ENCODE data around the gene SHC1.

SHC1 gene

GRCh38 chr1:154923695-154924094 is 46.9 kb downstream of the SHC1 start:
- Histone ChIP-seq H3K4me1 (ENCODE audit: insufficient read depth, insufficient read length) (no peaks in the 10 kb centered on the region), H3K27me3 (ENCODE audit: insufficient read depth, insufficient read length) (no peaks in the 10 kb centered on the region), H3K9me3 (ENCODE audit: insufficient read depth, low read length) (no peaks in the 10 kb centered on the region), H3K36me3 (ENCODE audit: insufficient read depth, insufficient read length, low read length) (peaks cover 50% of the 10 kb centered on the region), H3K4me3 (ENCODE audit: insufficient read length, low read depth) (no peak overlapping the region), H3K9ac (ENCODE audit: insufficient read length, low read depth) (no peak overlapping the region)
- TF ChIP-seq ZNF274 (IDR thresholded peaks at IDR 0.05; ENCODE audit: low read depth, low read length): no peak
- no peak for TF ChIP-seq YY1 (IDR thresholded peaks at IDR 0.05; ENCODE audit: insufficient read depth, insufficient read length)
- no peak for TF ChIP-seq SUZ12 (IDR thresholded peaks at IDR 0.05; ENCODE audit: extremely low read depth, insufficient read depth, insufficient read length)
- no peak for DNase-seq (ENCODE audit: low read depth, low spot score)

DNA sequence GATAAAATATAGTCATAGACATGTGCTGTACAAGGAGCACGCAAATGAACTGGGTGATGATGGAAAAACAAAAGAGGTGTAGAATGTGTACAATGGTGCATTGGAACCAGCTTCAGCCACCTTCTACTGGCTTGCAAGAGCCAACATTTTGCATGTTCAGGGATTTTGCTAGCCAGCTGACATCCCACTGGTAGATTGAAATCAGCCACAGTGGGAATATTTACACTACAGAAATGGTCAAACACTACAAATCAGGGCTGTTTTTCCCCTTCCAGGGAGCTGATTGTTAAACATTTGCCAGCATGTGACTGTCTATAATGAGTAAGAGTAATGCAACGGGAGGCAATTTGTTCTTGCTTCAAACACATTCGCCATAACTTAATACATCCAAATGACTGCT is 57.3 kb downstream of the SHC1 start:
- H3K36me3 ChIP-seq (ENCODE audit: insufficient read depth, insufficient read length, low read length): no peaks in the 10 kb centered on the region
- H3K4me3 ChIP-seq (ENCODE audit: insufficient read length, low read depth): no peak overlapping the region
- no peak overlapping the region for H3K9ac ChIP-seq (ENCODE audit: insufficient read length, low read depth)
- TF ChIP-seq YY1 (IDR thresholded peaks at IDR 0.05; ENCODE audit: insufficient read depth, insufficient read length) (no peak), ZNF274 (IDR thresholded peaks at IDR 0.05; ENCODE audit: low read depth, low read length) (no peak), SUZ12 (IDR thresholded peaks at IDR 0.05; ENCODE audit: extremely low read depth, insufficient read depth, insufficient read length) (no peak)
- H3K9me3 ChIP-seq (ENCODE audit: insufficient read depth, low read length): peaks cover 15% of the 10 kb centered on the region
- no peaks in the 10 kb centered on the region for H3K4me1 ChIP-seq (ENCODE audit: insufficient read depth, insufficient read length)
- no peaks in the 10 kb centered on the region for H3K27me3 ChIP-seq (ENCODE audit: insufficient read depth, insufficient read length)
- no peak for DNase-seq (ENCODE audit: low read depth, low spot score)

DNA sequence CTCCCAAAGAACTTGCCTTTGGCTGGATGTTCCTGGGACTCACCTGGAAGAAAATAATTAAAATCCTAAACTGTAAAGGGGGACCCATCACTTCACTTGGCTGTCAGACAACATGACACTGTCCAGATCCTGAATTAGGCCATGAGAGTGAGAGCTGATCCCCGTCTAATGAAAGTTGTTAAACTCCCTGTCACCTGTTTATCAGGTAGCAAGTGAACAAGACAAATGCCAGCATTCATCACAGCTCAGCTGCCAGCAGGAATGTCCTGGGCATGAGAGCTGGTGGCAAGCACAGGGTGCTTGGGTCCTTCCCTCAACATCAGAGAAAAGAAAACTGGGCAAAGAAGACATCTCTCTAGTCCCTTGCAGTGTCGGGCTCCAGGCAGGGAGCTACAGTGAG is 57.8 kb downstream of the SHC1 start:
- TF ChIP-seq SUZ12 (IDR thresholded peaks at IDR 0.05; ENCODE audit: extremely low read depth, insufficient read depth, insufficient read length) (no peak), YY1 (IDR thresholded peaks at IDR 0.05; ENCODE audit: insufficient read depth, insufficient read length) (no peak), ZNF274 (IDR thresholded peaks at IDR 0.05; ENCODE audit: low read depth, low read length) (no peak)

More for the DNA sequence above, 57.8 kb downstream of the SHC1 start:
- Histone ChIP-seq H3K9me3 (ENCODE audit: insufficient read depth, low read length) (peaks cover 21% of the 10 kb centered on the region), H3K27me3 (ENCODE audit: insufficient read depth, insufficient read length) (no peaks in the 10 kb centered on the region), H3K36me3 (ENCODE audit: insufficient read depth, insufficient read length, low read length) (no peaks in the 10 kb centered on the region), H3K4me1 (ENCODE audit: insufficient read depth, insufficient read length) (no peaks in the 10 kb centered on the region), H3K9ac (ENCODE audit: insufficient read length, low read depth) (no peak overlapping the region), H3K4me3 (ENCODE audit: insufficient read length, low read depth) (no peak overlapping the region)
- DNase-seq (ENCODE audit: low read depth, low spot score): no peak
